SU-DHL-6 (cell line): Measurements from ENCODE around the gene IGFBP7.

Source experiments
- H2AFZ ChIP-seq: fragments of 200-600 bp; sonication (generic); 2 replicates; pipeline ENCODE4 v1.6.1; 2014; ENCODE audit warnings: low read depth, mild to moderate bottlenecking, moderate library complexity, mixed read lengths, antibody characterized with exemption, low read length; ENCODE audit not compliant: severe bottlenecking
- H3F3A ChIP-seq: fragments of 200-600 bp; shearing (Covaris generic); 2 replicates; pipeline ENCODE4 v1.6.0; 2016; ENCODE audit warnings: antibody characterized with exemption, mild to moderate bottlenecking; ENCODE audit not compliant: insufficient read depth
- H3K27ac ChIP-seq: fragments of 200-600 bp; sonication (generic); 2 replicates; pipeline ENCODE4 v1.5.1; 2016; ENCODE audit warnings: low read depth, mild to moderate bottlenecking, low read length, moderate library complexity, mixed read lengths
- H3K27me3 ChIP-seq: fragments of 200-600 bp; sonication (generic), shearing (Covaris generic); 2 replicates; pipeline ENCODE4 v1.6.0; 2014; ENCODE audit warnings: mild to moderate bottlenecking, low read length
- H3K36me3 ChIP-seq: fragments of 200-600 bp; sonication (generic); 2 replicates; pipeline ENCODE4 v1.6.1; 2014; ENCODE audit warnings: mild to moderate bottlenecking, low read length, mixed read lengths
- H3K4me2 ChIP-seq: fragments of 300-600, 200-600 bp; shearing (Covaris generic), sonication (generic); 2 replicates; pipeline ENCODE4 v1.6.0; 2014; ENCODE audit warnings: low read length, low read depth, mild to moderate bottlenecking; ENCODE audit not compliant: poor library complexity, severe bottlenecking
- H3K4me3 ChIP-seq: fragments of 200-600 bp; sonication (generic); 2 replicates; pipeline ENCODE4 v1.5.1; 2014; ENCODE audit warnings: antibody characterized with exemption, low read length, mild to moderate bottlenecking, mixed read lengths; ENCODE audit not compliant: insufficient read depth, poor library complexity, severe bottlenecking
- H3K79me2 ChIP-seq: fragments of 200-600 bp; sonication (generic); 2 replicates; pipeline ENCODE4 v1.6.1; 2014; ENCODE audit warnings: mild to moderate bottlenecking, low read length, moderate library complexity; ENCODE audit not compliant: insufficient read depth
- H3K9ac ChIP-seq: fragments of 200-600 bp; sonication (generic); 2 replicates; pipeline ENCODE4 v1.7.0; 2014; ENCODE audit warnings: mild to moderate bottlenecking, low read length
- H3K9me2 ChIP-seq: fragments of 200-600 bp; sonication (generic); replicated peaks from 2 replicates; pipeline ENCODE4 v1.6.1; 2014; ENCODE audit warnings: low read length; ENCODE audit not compliant: insufficient read depth
- H3K9me3 ChIP-seq: fragments of 200-600 bp; sonication (generic); 2 replicates; pipeline ENCODE4 v1.6.1; 2014; ENCODE audit warnings: low read length, mixed read lengths; ENCODE audit not compliant: insufficient read depth
- H4K20me1 ChIP-seq: fragments of 200-600 bp; sonication (generic); 2 replicates; pipeline ENCODE4 v1.6.1; 2014; ENCODE audit warnings: low read depth, mild to moderate bottlenecking, antibody characterized with exemption, low read length, moderate library complexity, mixed read lengths
- EZH2phosphoT487 ChIP-seq: fragments of 200-600 bp; sonication (generic), shearing (Covaris generic); conservative IDR thresholded peaks from 2 replicates; pipeline ENCODE4 v1.6.1; 2018; ENCODE audit warnings: mild to moderate bottlenecking, antibody characterized with exemption, low read length, moderate library complexity, mixed read lengths
- TF ChIP-seq, protein P1 (sequence below): fragments of 200-600 bp; sonication (generic); IDR thresholded peaks from one replicate; pipeline ENCODE4 v1.5.1; 2017; ENCODE audit warnings: antibody characterized with exemption, mild to moderate bottlenecking, low read length, moderate library complexity; ENCODE audit not compliant: insufficient read depth, poor library complexity, severe bottlenecking

Gene IGFBP7

DNA sequence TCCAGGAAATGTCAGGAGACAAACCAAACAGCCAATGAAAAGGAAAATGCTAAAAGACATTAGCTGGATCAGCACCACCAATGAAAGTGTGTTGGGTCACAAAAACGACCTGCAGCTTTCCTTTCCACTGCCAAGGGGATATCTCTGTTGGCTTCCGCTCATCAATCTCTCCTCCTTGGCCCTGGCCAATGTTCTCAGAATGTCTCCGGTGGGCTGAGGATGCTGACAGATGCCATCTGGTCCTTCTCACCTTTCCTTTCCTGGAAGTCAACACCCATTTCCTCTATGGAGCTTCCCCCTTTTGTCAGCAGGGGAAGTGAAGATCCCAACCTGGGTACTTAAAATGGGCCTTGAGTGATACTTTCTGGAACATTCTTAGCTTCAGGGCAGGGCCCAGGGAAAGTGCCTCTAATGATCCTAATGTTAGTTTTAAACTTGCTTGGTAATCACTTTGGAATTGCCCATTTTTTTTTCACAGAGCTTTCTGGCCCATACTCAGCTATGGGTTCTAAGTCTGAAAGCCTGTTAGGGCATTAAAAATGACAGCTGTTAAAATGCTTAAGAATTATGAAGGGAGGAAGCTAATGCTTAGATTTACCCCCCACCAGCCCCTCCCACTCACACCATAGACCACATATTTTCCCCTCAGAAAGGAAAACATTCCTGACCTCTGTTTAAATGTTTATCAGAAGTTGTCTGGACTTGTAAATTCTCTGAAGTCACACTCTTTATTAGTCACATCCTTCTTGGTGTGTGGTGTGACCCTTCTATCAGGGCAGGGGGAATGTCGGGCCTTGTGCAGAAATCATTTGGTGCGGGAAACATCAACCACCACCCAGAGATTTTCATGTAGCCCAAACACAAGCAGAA lies 29.2 kb downstream of the IGFBP7 start:
- Histone ChIP-seq H4K20me1 (no peaks in the 10 kb centered on the region), H3K9me2 (no peaks in the 10 kb centered on the region), H3K9me3 (no peaks in the 10 kb centered on the region), H3K79me2 (no peaks in the 10 kb centered on the region), H3K27ac (no peak overlapping the region), H3K36me3 (no peaks in the 10 kb centered on the region), H3K4me2 (no peak overlapping the region), H2AFZ (no peak overlapping the region), H3K4me3 (no peak overlapping the region), H3K9ac (no peak overlapping the region), H3F3A (no peaks in the 10 kb centered on the region), H3K27me3 (no peaks in the 10 kb centered on the region)
- no peak for TF ChIP-seq EZH2phosphoT487
- TF ChIP-seq, protein P1, sequence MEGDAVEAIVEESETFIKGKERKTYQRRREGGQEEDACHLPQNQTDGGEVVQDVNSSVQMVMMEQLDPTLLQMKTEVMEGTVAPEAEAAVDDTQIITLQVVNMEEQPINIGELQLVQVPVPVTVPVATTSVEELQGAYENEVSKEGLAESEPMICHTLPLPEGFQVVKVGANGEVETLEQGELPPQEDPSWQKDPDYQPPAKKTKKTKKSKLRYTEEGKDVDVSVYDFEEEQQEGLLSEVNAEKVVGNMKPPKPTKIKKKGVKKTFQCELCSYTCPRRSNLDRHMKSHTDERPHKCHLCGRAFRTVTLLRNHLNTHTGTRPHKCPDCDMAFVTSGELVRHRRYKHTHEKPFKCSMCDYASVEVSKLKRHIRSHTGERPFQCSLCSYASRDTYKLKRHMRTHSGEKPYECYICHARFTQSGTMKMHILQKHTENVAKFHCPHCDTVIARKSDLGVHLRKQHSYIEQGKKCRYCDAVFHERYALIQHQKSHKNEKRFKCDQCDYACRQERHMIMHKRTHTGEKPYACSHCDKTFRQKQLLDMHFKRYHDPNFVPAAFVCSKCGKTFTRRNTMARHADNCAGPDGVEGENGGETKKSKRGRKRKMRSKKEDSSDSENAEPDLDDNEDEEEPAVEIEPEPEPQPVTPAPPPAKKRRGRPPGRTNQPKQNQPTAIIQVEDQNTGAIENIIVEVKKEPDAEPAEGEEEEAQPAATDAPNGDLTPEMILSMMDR, result no peak

DNA sequence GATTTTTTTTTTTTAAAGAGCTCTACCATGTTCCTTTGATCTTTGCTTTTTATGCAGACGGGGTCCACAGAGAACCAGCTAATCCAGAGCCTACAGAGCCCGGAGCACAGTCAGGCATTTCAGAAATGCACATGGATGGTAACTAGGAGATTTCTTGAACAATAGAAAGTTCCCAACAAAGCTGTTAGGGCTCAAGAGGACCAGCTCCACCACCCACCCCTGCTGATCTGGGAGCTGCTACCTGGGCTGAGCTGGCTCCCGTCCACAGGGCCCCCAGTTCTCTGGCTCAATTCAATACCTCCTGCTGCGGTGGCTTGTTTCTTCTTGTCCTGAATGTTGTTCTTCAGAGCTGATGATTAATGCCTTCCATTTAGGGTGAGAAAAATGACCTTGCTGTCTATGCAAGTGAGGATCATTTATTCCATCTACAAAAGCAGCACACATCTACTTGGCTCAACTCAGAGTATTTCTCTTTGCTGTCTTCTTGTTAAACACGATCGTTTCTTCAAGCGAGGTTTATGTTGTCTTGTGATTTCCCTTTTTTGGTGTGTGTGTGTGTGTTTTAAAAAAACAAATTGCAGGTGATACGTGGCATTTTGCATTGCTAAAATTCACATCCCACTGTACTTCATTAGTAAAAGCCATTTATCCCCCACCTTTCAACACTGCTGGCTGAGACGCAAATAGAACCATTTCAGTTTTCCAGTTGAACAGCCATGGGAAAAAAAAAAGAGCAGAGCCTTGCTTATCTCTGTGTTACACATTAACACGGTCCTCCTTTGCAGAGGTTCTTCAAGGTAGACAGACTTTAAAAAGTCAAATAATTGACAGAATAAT lies 31.3 kb downstream of the IGFBP7 start:
- Histone ChIP-seq H3K9me3 (no peaks in the 10 kb centered on the region), H2AFZ (no peak overlapping the region), H3K36me3 (no peaks in the 10 kb centered on the region), H3K4me2 (no peak overlapping the region), H3K4me3 (no peak overlapping the region), H3K27ac (no peak overlapping the region), H3K9me2 (no peaks in the 10 kb centered on the region), H3K27me3 (no peaks in the 10 kb centered on the region), H4K20me1 (no peaks in the 10 kb centered on the region), H3F3A (no peaks in the 10 kb centered on the region), H3K79me2 (no peaks in the 10 kb centered on the region), H3K9ac (no peak overlapping the region)
- TF ChIP-seq, protein P1, result no peak
- TF ChIP-seq EZH2phosphoT487, result no peak

DNA sequence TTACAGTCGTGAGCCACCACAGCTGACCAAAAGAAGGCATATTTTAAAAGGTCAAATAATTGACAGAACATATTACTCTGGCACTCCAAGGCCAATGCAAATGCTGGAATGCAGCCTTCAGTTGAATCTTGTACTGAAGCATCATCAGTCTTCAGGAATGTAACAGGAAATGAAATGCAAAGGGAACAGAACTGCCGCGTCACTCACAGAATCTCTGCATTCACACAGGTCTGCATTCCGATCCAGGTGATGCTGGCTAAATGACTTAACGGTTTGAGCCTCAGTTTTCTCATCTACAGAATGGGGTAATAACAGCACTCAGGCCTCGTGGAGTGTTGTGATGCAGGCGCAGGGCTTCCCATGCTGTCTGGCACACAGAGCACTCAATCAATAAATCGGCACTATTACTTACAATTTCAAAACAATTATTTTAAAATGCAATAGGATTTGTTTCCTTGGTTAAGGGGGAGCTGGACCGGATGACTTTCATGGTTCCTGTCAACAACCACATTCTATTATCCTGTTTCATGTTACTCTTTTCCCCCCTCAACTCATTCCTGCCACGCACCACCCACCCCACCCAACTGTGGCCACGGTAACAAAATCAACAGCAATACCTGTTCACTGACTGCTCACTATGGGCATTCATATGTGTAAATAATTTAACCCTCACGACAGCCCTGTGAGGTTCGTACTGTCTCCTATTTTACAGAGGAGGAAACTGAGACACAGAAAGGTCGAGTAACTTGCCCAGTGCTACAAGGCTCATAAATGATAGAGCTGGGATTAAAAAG lies 32.4 kb downstream of the IGFBP7 start:
- no peak overlapping the region for H3K4me3 ChIP-seq
- H4K20me1 ChIP-seq, result no peaks in the 10 kb centered on the region
- H3K27ac ChIP-seq, result no peak overlapping the region
- H3K36me3 ChIP-seq, result no peaks in the 10 kb centered on the region
- H3K9me2 ChIP-seq, result no peaks in the 10 kb centered on the region
- no peak for TF ChIP-seq EZH2phosphoT487
- TF ChIP-seq, protein P1, result no peak
- H2AFZ ChIP-seq, result no peak overlapping the region
- no peak overlapping the region for H3K4me2 ChIP-seq
- no peak overlapping the region for H3K9ac ChIP-seq
- H3K9me3 ChIP-seq, result no peaks in the 10 kb centered on the region
- H3K27me3 ChIP-seq, result no peaks in the 10 kb centered on the region
- no peaks in the 10 kb centered on the region for H3F3A ChIP-seq
- H3K79me2 ChIP-seq, result no peaks in the 10 kb centered on the region
